Measurements from ENCODE around the gene ORAI2.

GRCh38 chr7:102400360-102400759 lies 33.0 kb upstream of the ORAI2 start:
- TF ChIP-seq, protein P1, sequence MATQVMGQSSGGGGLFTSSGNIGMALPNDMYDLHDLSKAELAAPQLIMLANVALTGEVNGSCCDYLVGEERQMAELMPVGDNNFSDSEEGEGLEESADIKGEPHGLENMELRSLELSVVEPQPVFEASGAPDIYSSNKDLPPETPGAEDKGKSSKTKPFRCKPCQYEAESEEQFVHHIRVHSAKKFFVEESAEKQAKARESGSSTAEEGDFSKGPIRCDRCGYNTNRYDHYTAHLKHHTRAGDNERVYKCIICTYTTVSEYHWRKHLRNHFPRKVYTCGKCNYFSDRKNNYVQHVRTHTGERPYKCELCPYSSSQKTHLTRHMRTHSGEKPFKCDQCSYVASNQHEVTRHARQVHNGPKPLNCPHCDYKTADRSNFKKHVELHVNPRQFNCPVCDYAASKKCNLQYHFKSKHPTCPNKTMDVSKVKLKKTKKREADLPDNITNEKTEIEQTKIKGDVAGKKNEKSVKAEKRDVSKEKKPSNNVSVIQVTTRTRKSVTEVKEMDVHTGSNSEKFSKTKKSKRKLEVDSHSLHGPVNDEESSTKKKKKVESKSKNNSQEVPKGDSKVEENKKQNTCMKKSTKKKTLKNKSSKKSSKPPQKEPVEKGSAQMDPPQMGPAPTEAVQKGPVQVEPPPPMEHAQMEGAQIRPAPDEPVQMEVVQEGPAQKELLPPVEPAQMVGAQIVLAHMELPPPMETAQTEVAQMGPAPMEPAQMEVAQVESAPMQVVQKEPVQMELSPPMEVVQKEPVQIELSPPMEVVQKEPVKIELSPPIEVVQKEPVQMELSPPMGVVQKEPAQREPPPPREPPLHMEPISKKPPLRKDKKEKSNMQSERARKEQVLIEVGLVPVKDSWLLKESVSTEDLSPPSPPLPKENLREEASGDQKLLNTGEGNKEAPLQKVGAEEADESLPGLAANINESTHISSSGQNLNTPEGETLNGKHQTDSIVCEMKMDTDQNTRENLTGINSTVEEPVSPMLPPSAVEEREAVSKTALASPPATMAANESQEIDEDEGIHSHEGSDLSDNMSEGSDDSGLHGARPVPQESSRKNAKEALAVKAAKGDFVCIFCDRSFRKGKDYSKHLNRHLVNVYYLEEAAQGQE (IDR thresholded peaks at IDR 0.05; ENCODE audit: insufficient read depth in 1 of 2, low read depth in 2 of 2, low read length in 2 of 2) = no peak
- TF ChIP-seq POLR2AphosphoS5 (IDR thresholded peaks at IDR 0.05; ENCODE audit: low read depth, low read length) = no peak
- TF ChIP-seq SIN3A (IDR thresholded peaks at IDR 0.05; ENCODE audit: borderline replicate concordance, insufficient read depth, low read length) = no peak
- no peak for TF ChIP-seq TAF1 (IDR thresholded peaks at IDR 0.05; ENCODE audit: borderline replicate concordance, insufficient read depth, low read length)
- no peak for TF ChIP-seq FOXP2 (optimal IDR thresholded peaks at IDR 0.05; ENCODE audit: borderline replicate concordance, extremely low read depth, extremely low read length, insufficient read depth)
